GM18873 (cell line): ENCODE data around the gene TULP3.
"Not testable (repeated sequence)": the region's sequence is repeated elsewhere in the genome, so short reads cannot be mapped to it uniquely, and the experiment has no call there.

ENCODE experiments used
- ATAC-seq: cut with Tn5 transposase; IDR thresholded peaks from one replicate; pipeline ENCODE4 v1.9.1; 2021; ENCODE audit warnings: mild to moderate bottlenecking, moderate library complexity, moderate number of reproducible peaks; ENCODE audit not compliant: unreplicated experiment, low FRiP score

Gene TULP3

GRCh38 chr12:2890388-2891239 is at the start of gene TULP3:
Gene TULP3 (plus strand): TSS chr12:2890891. CDS start chr12:2890948, 57 bp downstream.
- peak; percentile 97 for ATAC-seq

GRCh38 chr12:2841056-2841650 is 49.5 kb upstream of the TULP3 start:
- ATAC-seq, result no peak

- no peak for ATAC-seq
Measured at GRCh38 chr12:2842948-2843347, 47.7 kb upstream of the TULP3 start.

- no peak for ATAC-seq
Measured at GRCh38 chr12:2844786-2845185, 45.9 kb upstream of the TULP3 start.

GRCh38 chr12:2845280-2845679 is 45.4 kb upstream of the TULP3 start:
- ATAC-seq, result no peak

- no peak for ATAC-seq
Measured at GRCh38 chr12:2851931-2852330, 38.8 kb upstream of the TULP3 start.

- no peak for ATAC-seq
Measured at GRCh38 chr12:2853626-2854025, 37.1 kb upstream of the TULP3 start.

GRCh38 chr12:2854669-2855453 is 35.8 kb upstream of the TULP3 start:
- no peak for ATAC-seq

- no peak for ATAC-seq
Measured at GRCh38 chr12:2855546-2855945, 35.1 kb upstream of the TULP3 start.

- no peak for ATAC-seq
Measured at GRCh38 chr12:2856051-2856450, 34.6 kb upstream of the TULP3 start.

GRCh38 chr12:2857021-2857431 is 33.7 kb upstream of the TULP3 start, which contains the start of gene TEX52:
Gene TEX52 (minus strand): TSS chr12:2857039. CDS start chr12:2857026, 13 bp downstream.
- no peak for ATAC-seq

- no peak for ATAC-seq
Measured at GRCh38 chr12:2857576-2857975, 33.1 kb upstream of the TULP3 start.

- ATAC-seq, result no peak
Measured at GRCh38 chr12:2858334-2858733, 32.4 kb upstream of the TULP3 start.

- no peak for ATAC-seq
Measured at GRCh38 chr12:2858944-2859421, 31.7 kb upstream of the TULP3 start.

- no peak for ATAC-seq
Measured at GRCh38 chr12:2860170-2860569, 30.5 kb upstream of the TULP3 start.

- no peak for ATAC-seq
Measured at GRCh38 chr12:2862876-2863275, 27.8 kb upstream of the TULP3 start.

GRCh38 chr12:2863402-2863801 is 27.3 kb upstream of the TULP3 start:
- not testable (repeated sequence) for ATAC-seq

GRCh38 chr12:2864198-2864597 is 26.5 kb upstream of the TULP3 start:
- ATAC-seq, result no peak

- ATAC-seq, result not testable (repeated sequence)
Measured at GRCh38 chr12:2868986-2869632, 21.6 kb upstream of the TULP3 start.

GRCh38 chr12:2876431-2877046 is 14.2 kb upstream of the TULP3 start:
- no peak for ATAC-seq
